GM18868 (cell line): Measurements from ENCODE around the gene CEP57.

ENCODE experiments used
- ATAC-seq: cut with Tn5 transposase; IDR thresholded peaks from one replicate; pipeline ENCODE4 v1.9.1; 2021; ENCODE audit warnings: mild to moderate bottlenecking, moderate library complexity; ENCODE audit not compliant: unreplicated experiment

Gene CEP57

GRCh38 chr11:95790123-95790932 is at the start of gene CEP57:
Gene CEP57 (plus strand): TSS chr11:95790498. CDS start chr11:95790699, 201 bp downstream.
- ATAC-seq, result peak; percentile 67

GRCh38 chr11:95750101-95750500 is 40.2 kb upstream of the CEP57 start:
- ATAC-seq, result no peak

DNA sequence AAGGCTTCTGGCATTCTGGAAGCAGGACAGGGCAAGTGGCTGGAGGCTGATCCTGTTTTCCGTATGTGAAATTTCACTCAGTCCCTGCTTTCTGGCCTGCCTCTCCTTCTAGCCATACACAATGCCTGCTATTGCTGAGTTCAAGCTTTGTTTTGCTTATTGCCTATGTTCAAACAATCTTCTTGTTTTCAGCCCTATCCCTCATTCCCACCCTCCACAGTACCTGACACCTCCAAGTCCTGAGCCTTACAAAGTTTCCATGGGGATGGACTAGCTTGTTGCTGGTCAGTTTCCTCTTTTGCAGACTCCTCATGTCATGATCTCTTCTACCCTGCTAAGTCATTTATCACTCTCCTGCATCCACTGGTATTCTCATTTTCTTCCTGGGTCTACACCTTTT is 38.8 kb upstream of the CEP57 start:
- ATAC-seq, result no peak

GRCh38 chr11:95760941-95761340 is 29.4 kb upstream of the CEP57 start:
- no peak for ATAC-seq

- ATAC-seq, result no peak
Measured at GRCh38 chr11:95762534-95762933, 27.8 kb upstream of the CEP57 start.

DNA sequence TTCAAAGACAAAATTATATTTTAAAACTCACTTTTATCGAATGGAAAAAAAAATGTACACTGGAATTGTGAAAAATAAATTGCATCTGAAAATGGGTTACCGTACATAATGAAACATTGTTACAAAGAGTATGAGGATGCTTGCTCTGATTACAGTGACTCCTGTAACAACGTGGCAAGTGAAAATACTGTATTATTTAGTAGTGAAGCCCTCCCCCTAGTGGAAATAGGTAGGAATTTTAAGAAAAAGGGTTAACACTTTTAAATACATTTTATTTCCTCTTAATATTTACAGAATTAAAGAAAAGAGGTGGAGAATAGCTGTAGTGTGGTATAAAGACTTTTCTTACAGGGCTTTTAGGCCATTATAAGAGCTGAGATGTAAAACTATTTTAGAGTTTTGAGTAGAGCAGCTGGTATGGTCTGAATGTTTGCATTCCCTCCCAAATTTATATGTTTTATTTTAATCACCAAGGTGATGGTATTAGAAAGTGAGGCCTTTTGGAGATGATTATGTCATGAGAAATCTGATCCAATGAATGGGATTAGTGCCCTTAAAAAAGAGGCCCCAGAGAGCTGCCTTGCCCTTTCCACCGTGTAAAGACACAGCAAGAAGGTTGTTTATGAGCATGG is 25.9 kb upstream of the CEP57 start:
- peak; percentile 82 for ATAC-seq

GRCh38 chr11:95766701-95767100 is 23.6 kb upstream of the CEP57 start:
- ATAC-seq, result no peak

DNA sequence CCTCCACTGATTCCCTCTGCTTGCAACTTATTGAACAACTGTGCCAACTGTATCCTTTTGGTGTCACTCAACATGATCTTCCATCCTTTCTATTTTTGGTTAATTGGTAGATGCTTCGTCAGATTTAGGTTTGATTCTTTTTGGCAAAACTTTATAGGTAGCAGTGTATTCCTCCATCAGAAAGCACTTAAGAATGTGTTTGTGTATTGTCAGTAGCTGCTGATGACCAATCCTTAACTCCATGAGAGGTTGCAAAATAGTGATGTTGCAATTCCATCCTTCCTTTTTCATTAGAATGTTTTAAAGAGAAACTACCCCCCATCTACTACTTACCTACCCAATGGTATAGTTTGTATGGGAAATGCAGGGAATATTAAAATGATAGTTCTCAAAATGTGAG is 22.8 kb upstream of the CEP57 start:
- no peak for ATAC-seq

DNA sequence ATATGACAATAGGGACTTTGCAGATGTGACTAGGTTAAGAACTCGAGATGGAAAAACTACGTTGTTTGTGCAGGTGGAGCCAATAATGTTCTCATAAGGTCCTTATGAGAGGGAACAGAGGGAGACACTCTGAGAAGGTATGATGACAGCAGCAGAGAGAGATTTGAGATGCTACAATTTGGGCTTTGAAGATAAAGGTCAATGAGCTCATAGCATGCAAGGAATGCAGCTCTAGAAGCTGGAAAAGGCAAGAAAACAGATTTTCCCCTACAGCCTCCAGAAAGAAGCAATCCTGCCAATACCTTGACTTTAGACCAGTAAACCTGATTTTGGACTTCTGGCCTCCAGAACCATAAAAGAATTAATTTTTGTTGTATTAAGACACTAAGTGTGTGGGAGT is 21.8 kb upstream of the CEP57 start:
- no peak for ATAC-seq

DNA sequence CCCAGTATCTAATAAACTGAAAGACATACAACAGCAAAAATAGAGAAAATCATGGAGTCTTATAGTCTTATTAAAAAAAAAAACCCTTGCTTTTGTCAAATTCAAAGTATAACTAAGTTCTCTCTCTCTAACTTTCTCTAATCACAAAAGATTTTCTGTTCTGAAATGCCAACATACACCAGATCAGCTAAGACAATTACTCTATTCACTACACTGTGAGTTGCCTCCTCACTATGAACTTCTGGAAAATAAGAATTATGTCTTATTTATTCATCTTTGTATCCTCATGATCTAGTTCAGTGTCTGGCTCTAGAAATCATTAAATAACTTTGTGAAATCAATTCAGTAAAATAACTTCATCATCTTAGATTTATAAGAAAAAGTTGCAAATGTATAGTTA is 13.4 kb upstream of the CEP57 start:
- no peak for ATAC-seq

GRCh38 chr11:95778699-95779098 is 11.6 kb upstream of the CEP57 start:
- ATAC-seq, result peak; percentile 83

DNA sequence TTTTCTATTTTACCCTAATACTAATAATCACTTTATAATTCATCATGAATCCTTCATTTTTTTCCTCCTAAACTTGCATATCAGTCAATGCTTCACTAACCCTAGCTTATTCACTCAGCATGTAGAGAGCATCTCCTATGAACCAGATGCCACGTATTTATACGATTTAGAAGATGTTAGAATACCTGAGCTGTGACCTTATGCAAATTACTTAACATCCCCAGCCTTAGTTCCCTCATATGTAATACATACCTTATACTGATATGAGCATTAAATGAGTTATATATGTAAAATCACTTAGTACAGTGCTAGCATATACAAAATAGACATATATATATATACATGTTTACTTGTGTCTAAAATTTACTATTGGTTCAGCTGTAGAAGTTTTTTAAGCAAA is 9.8 kb upstream of the CEP57 start:
- peak; percentile 45 for ATAC-seq

- no peak for ATAC-seq
Measured at GRCh38 chr11:95788921-95789505, 1.3 kb upstream of the CEP57 start.

- ATAC-seq, result peak; percentile 69
Measured at GRCh38 chr11:95789506-95790122, 684 bp upstream of the CEP57 start, which contains the start of gene FAM76B. Gene FAM76B (minus strand): TSS chr11:95789782. CDS start chr11:95789478, 304 bp downstream.

GRCh38 chr11:95790933-95791708 is 823 bp downstream of the CEP57 start:
- ATAC-seq, result peak; percentile 13

DNA sequence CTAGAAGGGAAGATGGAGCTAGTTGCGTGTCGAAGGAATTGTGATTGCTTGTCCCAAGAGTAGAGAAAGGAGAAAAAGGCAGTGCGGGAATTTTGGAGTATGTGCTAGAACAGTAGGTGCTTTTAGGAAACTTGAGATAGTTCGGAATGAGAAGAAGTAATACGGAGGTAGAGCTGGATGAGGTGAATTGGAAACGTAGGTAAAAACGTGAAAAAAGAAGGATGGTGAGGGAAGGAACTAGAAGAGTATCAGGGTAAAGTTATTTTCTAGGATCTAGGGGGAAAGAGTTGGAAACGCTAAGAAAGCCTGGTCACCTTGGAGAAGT is 1.4 kb downstream of the CEP57 start:
- ATAC-seq, result no peak

DNA sequence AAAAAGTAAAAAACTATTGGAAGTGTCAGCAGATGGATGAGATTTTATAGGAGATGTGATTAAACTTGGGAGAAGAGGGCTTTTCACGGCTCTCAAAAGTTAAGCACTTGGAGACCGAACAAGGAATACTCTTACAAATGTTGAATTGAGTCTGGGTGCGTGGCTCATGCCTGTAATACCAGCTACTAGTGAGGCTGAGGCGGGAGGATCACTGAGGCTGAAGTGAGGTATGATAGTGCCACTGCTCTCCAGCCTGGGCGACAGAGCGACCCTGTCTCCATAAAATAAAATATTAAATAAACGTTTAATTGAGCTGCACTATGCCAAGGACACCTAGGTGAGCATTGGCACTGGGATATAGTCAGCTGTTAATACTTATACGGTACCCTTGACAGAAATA is 1.9 kb downstream of the CEP57 start:
- no peak for ATAC-seq

GRCh38 chr11:95792700-95793099 is 2.4 kb downstream of the CEP57 start:
- ATAC-seq, result no peak

DNA sequence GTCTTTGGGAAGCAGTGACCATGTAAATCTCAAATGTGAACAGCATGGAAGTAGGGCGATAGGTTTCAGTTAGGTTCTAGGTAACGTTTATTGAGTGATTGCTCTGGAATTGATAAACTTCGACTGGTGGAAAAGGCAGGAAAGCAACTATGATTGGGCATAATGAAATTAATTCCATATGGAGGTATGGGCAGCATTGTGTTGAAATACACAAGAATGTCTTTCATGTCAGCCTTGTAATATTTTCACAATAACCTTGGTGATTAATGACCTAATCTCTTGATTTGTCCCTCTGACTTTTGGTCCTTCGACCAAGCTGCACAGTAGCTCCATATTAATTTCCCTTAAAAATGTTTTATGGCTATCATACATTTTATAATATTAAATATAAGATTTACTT is 2.8 kb downstream of the CEP57 start:
- ATAC-seq, result no peak

- no peak for ATAC-seq
Measured at GRCh38 chr11:95794086-95794485, 3.8 kb downstream of the CEP57 start.
